Activated CD4-positive, CD25-positive, alpha-beta regulatory T cell treated with anti-CD3 and anti-CD28 coated beads, Interleukin-2, amount 50 U/mL, for 16 hours (primary cell): ENCODE results near the gene RAPGEF1.
"Not testable (repeated sequence)": the region's sequence is repeated elsewhere in the genome, so short reads cannot be mapped to it uniquely, and the experiment has no call there.

Experiments
- DNase-seq: peaks from one replicate; pipeline ENCODE4 v3.0.0-alpha.2; 2020; ENCODE audit warnings: low read depth, low spot score

Gene RAPGEF1, protein sequence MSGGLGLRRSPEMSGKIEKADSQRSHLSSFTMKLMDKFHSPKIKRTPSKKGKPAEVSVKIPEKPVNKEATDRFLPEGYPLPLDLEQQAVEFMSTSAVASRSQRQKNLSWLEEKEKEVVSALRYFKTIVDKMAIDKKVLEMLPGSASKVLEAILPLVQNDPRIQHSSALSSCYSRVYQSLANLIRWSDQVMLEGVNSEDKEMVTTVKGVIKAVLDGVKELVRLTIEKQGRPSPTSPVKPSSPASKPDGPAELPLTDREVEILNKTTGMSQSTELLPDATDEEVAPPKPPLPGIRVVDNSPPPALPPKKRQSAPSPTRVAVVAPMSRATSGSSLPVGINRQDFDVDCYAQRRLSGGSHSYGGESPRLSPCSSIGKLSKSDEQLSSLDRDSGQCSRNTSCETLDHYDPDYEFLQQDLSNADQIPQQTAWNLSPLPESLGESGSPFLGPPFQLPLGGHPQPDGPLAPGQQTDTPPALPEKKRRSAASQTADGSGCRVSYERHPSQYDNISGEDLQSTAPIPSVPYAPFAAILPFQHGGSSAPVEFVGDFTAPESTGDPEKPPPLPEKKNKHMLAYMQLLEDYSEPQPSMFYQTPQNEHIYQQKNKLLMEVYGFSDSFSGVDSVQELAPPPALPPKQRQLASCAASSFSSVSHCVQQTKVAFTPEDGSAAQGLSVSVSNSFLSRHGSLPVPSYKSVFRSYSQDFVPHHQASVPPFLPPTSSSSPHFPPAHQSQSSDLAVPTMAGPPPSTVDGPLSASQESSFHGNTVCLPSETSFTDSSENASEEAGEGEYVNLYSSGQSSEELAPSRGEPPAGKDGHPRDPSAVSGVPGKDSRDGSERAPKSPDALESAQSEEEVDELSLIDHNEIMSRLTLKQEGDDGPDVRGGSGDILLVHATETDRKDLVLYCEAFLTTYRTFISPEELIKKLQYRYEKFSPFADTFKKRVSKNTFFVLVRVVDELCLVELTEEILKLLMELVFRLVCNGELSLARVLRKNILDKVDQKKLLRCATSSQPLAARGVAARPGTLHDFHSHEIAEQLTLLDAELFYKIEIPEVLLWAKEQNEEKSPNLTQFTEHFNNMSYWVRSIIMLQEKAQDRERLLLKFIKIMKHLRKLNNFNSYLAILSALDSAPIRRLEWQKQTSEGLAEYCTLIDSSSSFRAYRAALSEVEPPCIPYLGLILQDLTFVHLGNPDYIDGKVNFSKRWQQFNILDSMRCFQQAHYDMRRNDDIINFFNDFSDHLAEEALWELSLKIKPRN (N-terminal part only)

DNA sequence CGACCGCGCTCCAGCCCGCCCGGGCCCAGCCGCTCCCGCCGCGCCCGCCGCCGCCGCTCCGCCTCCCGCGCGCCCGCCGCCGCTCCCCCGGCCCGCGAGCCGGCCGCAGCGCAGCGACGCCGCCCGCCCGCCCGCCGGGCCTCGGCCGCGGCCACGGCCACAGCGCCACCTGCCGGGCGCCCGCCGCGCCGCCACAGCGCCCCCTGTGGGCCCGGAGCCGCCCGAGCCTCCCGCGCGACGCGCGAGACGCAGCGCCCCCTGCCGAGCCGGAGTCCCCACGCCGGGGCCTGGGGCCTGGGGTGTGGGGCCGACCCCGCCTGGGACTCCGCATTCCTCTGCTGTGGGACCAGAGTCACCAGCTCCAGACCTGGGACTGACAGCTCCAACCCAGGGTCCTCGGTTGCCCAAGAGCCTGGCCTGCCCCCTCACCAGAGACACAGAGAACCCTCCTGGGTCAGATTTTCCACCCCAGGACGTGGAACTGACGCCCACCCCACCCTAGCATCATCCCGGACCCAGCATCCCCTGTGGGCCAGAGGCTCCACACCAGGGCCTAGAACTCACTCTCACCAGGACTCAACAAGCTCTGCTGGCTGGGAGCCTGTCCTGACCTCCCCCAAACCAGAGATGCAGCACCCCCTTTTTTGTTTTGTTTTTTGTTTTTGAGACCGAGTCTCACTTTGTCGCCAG is at the start of gene RAPGEF1:
TSS of gene RAPGEF1 (minus strand) at position 118 of the 690 bp plus-strand sequence. CDS start 246 bp downstream, outside the sequence.
- peak; percentile 73 for DNase-seq

DNA sequence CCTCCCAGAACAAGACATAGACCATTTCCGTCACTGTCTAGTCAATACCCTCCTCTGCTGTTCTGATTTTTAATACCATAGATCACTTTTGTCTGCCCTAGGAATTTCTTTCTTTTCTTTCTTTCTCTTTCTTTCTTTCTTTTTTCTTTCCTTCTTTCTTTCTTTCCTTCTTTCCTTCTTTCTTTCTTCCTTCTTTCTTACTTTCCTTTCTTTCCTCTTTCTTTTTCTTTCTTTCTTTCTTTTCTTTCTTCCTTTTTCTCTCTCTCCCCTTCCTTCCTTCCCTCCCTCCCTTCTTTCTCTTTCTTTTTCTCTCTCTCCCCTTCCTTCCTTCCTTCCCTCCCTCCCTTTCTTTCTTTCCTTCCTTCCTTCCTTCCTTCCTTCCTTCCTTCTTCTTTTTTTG is 49.0 kb upstream of the RAPGEF1 start:
- no peak for DNase-seq

DNA sequence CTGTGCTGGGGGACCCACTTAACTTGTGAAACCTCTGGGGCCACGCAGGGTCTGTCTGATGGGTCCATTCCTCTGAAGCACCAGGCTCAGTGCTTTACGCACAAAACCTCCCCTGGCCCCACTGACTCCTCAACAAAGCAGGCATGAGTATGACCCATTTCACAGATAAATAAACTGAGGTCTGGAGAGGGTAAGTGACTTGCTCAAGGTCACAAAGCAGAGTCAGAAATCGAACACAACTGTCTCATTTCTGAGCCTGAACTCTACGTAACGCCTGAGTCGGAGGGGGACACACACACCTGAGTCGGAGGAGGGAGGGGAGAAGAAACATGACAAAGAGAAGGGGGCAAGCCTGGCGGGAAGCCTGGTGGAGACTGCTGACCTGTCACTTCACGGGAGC is 48.0 kb upstream of the RAPGEF1 start:
- DNase-seq: no peak

DNA sequence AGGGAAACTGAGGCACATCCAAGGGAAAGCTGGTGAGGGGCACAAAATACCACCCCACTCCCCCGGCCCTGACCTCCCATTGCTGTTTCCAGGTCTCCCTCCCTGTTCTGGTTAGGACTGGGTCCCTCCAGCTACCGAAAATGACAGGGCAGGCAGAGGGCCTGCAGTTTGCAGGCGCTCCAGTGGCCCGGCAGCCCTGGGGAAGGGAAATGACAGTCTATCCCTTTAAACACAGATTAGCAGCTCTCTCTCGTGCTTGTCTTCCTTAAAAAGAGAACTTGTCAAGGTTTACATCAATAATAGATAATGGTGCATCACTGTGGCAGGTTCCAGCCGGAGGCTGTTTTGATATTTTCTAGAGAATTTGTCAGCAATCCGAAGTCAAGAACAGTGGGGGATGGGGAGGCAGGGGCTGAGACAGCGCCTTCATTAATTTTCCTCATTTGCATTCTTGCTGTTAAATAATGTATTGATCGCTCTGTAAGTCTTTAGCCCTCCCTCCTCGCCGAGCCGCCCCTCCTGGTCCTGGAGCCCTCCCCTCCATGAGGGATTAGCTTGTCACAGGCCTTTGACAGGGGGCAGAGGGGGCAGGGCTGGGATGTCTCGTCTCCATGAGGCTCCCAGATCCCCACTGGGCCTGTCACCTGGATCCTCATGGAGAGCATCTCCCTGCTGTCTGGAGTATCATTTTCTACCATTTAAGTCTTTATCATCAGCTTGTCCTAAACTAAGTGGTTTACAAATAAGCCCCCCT is 45.0 kb upstream of the RAPGEF1 start:
- DNase-seq: no peak

DNA sequence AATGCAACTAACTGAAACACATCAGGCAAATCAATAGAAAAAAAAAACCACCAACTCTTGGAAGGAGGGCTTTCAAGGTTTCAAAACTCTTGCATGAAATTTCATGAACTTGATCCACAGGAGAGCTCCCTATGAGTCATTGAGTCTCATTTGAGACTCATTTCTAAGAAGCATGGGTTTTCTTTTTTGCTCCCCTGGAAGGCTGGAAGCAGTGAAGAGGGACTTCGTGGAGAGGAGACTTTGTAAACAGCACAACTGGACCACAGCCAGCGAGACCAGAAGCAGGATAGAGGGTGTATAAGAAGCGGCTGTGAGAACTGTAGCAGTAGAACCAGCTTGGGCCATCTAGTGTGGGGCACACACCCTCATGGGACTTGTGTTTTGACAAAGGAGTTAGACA is 41.2 kb upstream of the RAPGEF1 start:
- DNase-seq: no peak

DNA sequence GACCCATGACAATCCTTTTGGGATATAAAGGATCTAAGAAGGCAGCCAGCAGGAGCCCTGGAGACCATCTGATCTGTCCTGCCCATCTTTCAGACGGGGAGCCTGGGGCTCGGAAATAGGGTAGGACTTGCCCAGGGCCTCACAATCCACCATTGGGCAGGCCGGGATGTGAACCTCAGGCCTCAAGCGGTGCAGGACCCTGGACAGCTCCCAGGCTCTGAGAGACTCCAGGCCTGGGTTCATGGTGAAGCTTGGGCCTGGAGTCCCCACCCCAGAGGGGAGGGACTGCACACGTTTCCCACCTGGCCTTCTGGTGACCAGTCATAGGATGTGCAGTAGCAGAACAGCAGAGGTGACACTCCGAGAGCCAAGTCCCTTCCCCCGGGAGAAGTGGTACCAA is 36.6 kb upstream of the RAPGEF1 start:
- no peak for DNase-seq

DNA sequence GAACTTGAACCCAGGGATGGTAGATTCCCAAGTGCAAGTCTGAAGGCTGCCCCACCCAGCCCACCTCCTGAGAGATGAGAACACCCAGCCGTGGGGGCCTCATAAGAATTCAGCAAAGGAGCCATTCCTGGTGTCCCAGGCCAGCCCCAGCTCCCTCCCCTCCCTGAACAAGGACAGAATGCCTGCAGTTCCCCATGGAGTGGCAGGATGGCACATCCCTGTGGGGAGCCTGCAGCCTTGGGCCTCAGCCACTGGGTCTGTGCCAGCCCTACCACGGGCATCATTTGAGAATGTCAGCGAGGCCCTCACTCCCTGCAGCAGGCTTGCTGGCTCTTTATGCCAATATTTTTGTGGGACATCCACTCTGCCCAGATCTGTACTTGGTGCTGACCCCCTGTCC is 36.2 kb upstream of the RAPGEF1 start:
- no peak for DNase-seq

DNA sequence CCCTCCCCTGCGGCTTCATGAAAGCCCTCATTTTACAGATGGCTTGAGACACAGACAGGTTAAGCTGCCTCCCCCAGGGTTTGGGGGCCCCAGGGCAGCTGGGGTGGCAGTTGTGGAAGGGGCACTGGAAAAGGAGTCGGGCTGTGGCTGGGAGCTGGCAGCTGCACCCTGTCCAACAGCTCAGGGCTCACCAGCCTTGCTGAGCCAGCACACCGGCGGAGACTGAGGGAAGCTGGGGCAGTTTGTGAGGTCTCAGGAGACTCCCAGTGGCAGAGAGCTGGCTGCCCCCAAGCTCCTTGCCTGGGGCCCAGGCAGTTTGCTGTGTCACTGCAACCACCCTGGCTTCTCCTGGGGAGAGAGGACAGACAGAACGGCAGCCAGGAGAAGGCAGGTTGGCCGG is 34.8 kb upstream of the RAPGEF1 start:
- DNase-seq: no peak

DNA sequence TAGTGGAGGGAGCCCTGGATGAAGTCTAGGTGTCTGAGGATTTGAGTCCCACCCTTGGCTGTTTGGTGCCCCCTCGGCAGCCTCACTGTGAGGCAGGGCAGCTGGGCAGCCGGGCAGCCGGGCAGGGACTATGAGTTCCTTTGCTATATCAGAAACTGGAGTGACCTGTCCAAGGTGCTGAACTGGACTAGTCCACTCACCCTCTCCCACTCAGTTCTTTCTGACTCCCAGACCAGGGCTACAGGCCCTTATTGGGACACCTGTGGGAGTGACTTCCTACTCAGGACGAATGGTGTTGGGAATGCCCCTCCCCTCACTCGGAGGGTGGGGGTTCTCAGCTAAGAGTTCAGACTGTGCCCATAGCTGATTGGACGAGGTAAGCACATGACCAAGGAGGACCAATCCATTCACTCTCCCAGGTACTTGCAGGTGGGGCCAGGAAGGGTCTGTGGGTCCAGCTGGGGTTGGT is 34.1 kb upstream of the RAPGEF1 start:
- no peak for DNase-seq

DNA sequence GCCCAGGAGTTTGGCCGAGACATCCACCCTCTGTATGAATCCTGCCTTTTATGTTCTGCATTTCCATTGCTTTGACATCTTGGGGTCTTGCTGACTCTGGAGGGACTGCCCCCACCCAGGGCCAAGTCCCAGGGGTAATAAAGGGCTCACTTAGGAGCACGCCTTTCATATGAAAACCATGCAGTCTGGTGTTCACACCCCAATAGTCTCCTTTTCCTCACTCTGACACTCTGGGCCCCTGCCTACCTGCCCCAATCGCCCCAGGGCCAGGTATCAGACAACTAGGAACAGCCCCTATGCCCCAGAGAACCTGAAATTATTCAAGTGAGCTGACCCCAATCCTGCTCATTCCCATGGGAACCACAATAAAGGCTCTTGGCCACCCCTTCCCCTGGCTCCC is 33.1 kb upstream of the RAPGEF1 start:
- no peak for DNase-seq

DNA sequence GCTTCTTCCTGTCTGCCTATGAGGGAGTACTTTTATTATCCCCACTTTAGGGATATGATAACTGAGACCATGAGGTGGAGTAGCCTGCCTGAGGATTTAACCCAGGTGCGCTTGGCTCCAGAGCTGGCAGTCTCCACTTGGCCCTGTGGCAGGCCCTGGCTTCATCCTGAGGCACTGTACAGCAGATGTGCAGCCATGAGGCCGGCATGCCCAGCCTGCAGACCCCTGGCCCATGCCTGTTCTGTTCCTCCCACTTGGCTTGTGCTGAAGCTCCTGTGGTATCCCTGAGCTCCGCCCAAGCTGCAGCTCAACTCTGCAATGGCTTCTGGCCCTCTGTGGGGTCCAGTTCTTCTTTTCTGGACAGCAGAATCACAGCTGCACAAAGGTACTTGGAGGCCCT is 31.8 kb upstream of the RAPGEF1 start:
- no peak for DNase-seq

DNA sequence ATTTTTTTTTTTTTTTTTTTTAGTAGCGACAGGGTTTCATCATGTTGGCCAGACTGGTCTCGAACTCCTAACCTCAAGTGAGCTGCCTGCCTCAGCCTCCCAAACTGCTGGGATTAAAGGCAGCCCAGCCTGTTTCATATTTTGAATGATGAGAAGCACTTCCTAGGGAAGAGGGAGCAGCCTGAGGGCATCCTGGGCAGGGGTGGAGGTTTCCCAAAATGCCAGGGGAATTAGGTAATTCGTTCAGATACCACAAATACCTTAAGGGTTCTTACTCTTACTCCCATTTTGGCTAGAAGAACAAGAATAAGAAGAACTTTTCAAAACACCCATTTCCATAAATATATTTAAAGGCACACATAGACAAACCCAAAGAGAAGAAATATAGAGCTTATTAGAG is 29.5 kb upstream of the RAPGEF1 start:
- no peak for DNase-seq

DNA sequence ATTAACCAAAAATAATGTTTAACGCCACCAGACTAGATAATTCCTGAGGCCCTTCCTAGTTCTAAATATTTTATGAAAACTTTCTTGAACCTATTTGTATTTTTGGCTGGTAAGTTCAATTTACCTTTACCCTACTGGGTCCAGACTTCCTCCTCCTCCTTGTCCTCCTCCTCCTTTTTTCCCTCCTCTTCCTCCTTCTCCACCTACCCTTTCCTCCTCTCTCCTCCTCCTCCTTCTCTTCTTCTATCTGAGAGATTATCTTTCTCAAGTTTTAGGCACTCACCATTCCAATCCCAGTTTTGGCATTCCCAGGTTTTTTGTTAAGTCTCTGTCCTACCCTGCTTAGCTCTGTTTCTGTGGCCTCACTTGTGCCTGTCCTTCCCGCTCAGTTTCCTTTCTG is 24.7 kb upstream of the RAPGEF1 start:
- no peak for DNase-seq

DNA sequence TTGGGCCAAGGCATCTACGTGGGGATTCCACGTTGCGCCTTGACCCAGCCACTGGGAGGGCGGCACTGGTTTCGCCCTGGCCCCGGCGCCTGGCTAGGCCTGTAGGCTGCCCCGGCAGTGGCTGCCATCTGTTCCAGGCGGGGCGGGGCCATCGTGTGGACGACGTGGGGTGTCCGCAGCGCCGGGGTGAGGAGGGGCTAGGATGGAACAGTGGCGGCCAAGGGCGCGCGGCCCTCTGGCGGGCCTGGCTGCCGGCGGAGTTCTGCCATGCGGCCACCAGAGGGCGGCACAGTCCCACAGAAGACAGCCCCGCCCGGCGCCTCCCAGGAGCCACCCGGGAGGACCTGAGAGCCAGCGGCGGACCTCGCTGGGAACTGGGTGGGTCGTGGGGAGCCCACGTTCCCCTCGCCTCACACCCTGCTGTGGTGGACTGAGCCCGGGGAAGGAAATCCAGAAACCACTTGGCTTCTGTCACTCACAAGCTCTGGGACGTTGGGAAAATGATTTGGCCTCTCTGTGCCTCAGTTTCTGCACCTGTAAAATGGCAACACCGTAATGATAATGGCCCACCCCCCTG is 22.6 kb upstream of the RAPGEF1 start:
- peak; percentile 59 for DNase-seq

DNA sequence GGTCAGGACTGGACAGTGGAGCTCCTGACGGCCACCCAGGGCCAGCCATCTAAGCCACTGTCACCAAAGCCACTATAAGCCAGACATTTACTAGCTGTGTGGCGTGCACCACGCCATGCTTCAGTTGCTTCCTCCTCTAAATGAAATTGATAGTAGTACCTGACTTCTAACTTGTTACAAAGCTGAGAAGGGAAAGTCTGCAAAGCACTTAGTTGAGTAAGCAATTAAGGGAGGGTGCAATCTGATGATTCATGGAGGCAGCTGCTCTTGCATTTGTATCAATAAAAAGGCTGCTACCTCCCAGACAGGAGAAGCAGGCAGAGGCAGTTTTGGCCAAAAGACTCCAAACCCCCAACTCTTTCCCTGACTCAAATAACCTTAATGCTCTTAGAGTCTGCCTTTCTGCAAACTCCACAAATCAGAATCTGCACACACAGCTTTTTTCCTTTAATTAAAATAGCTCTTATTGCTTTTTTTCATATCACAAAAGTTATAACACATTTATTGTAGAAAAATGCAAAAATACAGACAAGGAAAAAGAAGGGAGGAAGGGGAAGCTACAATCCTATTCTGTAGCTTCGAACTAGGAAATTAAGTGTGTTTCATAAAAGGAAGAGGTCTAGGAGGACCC is 19.3 kb upstream of the RAPGEF1 start:
- no peak for DNase-seq

DNA sequence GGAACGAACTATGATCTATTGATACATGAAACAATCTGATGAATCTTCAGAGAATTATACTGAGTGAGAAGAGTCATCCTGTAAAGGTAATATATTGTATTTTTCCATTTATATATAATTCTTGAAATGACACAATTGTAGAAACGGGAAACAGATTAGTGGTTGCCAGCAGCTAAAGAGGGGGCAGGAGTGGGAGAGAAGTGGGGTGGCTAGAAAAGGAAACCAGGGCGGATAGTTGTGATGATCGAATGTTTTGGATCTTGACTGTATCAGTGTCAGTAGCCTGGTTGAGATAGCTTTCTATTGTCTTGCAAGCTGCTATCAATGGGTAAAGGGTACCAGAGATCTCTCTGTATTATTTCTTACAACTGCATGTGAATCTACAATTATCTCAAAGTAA is 17.7 kb upstream of the RAPGEF1 start:
- no peak for DNase-seq

DNA sequence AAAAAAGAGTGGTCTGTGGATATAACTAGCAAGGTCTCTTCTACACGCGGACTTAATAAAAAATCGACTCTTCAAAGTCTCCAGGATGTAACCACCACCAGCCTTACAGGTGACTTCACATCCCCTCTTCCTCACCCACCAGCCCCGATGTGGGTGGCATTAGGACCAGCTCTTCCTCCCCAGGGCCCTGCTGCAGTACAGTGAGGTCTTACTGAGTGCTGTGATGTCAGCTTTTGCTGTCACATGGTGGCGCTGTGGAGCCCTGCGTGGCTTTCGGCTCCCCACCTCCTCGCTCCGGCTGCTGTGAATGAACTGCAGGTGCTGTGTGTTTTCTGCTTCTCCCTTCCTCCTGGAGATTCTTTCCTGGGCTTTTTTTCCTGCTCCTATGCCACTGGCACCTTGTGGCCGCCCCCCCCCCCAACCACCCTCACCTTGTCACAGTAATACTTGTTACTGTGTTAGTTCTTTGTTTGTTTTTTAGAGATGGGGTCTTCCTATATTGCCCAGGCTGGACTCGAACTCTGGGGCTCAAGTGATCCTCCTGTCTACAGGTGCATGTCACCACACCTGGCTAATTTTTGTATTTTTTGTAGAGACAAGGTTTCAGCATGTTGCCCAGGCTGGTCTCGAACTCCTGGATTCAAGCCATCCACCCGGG is 15.8 kb upstream of the RAPGEF1 start:
- DNase-seq: peak; percentile 67

DNA sequence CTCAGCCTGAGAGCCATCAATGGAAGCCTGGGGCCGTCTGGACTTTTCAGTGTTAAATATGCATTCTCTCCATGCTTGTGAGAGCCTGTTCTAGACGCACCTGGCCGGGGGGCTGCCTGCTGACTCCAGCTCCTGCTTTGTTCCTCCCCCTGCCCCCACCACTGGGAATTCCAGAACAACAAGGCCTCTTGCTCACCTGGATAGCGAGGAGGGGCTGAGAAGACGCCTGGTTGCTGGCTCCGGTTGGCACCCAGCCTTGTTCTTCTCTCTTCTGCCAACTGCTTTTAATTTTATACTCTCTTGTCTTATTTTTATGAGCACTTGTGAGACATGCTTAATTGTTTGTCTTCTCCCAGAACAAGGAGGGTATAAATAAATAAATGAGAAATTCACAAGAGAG is 15.0 kb upstream of the RAPGEF1 start:
- no peak for DNase-seq

DNA sequence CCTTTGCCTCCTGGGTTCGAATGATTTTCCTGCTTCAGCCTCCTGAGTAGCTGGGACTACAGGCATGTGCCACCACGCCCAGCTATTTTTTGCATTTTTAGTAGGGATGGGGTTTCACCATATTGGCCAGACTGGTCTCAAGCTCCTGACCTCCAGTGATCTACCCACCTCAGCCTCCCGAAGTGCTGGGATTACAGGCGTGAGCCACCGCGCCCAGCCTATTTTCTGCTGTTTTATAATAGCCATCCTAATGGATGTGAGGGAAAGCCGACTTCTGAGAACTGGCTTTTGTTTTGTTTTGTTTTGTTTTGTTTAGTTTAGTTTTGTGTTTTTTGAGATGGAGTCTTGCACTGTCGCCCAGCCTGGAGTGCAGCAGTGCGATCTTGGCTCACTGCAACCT is 13.9 kb upstream of the RAPGEF1 start:
- not testable (repeated sequence) for DNase-seq
